Measurements from ENCODE around the gene RANBP10.

RANBP10 gene

GRCh38 chr16:67746846-67747245 lies 59.5 kb downstream of the RANBP10 start:
- ATAC-seq (replicated peaks; ENCODE audit: extremely low read depth, poor library complexity, severe bottlenecking) (no peak), DNase-seq (ENCODE audit: low spot score in 2 of 2) (no peak)
- no peak overlapping the region for H3K4me3 Mint-ChIP-seq
- H3K27me3 Mint-ChIP-seq: no peaks in the 10 kb centered on the region
- H3K9me3 Mint-ChIP-seq: no peaks in the 10 kb centered on the region
- H3K4me1 Mint-ChIP-seq: peaks cover 6% of the 10 kb centered on the region
- no peak overlapping the region for H3K27ac Mint-ChIP-seq (ENCODE audit: low read depth)
- H3K36me3 Mint-ChIP-seq (ENCODE audit: insufficient read depth): peaks cover 6% of the 10 kb centered on the region

- Mint-ChIP-seq H3K27me3 (no peaks in the 10 kb centered on the region), H3K4me1 (no peaks in the 10 kb centered on the region), H3K27ac (ENCODE audit: low read depth) (no peak overlapping the region), H3K36me3 (ENCODE audit: insufficient read depth) (peaks cover 16% of the 10 kb centered on the region), H3K4me3 (no peak overlapping the region), H3K9me3 (no peaks in the 10 kb centered on the region)
- DNase-seq (ENCODE audit: low spot score in 2 of 2) (no peak), ATAC-seq (replicated peaks; ENCODE audit: extremely low read depth, poor library complexity, severe bottlenecking) (no peak)
Observed at GRCh38 chr16:67741118-67741517, 65.2 kb downstream of the RANBP10 start.

- Mint-ChIP-seq H3K4me3 (no peak overlapping the region), H3K27ac (ENCODE audit: low read depth) (no peak overlapping the region), H3K9me3 (no peaks in the 10 kb centered on the region), H3K4me1 (no peaks in the 10 kb centered on the region), H3K27me3 (no peaks in the 10 kb centered on the region), H3K36me3 (ENCODE audit: insufficient read depth) (peaks cover 16% of the 10 kb centered on the region)
- DNase-seq (ENCODE audit: low spot score in 2 of 2) (no peak), ATAC-seq (replicated peaks; ENCODE audit: extremely low read depth, poor library complexity, severe bottlenecking) (no peak)
Observed at GRCh38 chr16:67740391-67740790, 66.0 kb downstream of the RANBP10 start.

GRCh38 chr16:67736858-67737257 lies 69.5 kb downstream of the RANBP10 start:
- ATAC-seq (replicated peaks; ENCODE audit: extremely low read depth, poor library complexity, severe bottlenecking): no peak
- Mint-ChIP-seq H3K36me3 (ENCODE audit: insufficient read depth) (peaks cover 13% of the 10 kb centered on the region), H3K27me3 (no peaks in the 10 kb centered on the region), H3K4me1 (no peaks in the 10 kb centered on the region), H3K27ac (ENCODE audit: low read depth) (no peak overlapping the region), H3K4me3 (no peak overlapping the region), H3K9me3 (no peaks in the 10 kb centered on the region)
- DNase-seq (ENCODE audit: low spot score in 2 of 2): no peak

GRCh38 chr16:67734731-67735201 lies 71.6 kb downstream of the RANBP10 start:
- no peak overlapping the region for H3K27ac Mint-ChIP-seq (ENCODE audit: low read depth)
- no peaks in the 10 kb centered on the region for H3K9me3 Mint-ChIP-seq
- peaks cover 4% of the 10 kb centered on the region for H3K36me3 Mint-ChIP-seq (ENCODE audit: insufficient read depth)
- ATAC-seq (replicated peaks; ENCODE audit: extremely low read depth, poor library complexity, severe bottlenecking) (no peak), DNase-seq (ENCODE audit: low spot score in 2 of 2) (no peak)
- no peaks in the 10 kb centered on the region for H3K4me1 Mint-ChIP-seq
- H3K4me3 Mint-ChIP-seq: no peak overlapping the region
- no peaks in the 10 kb centered on the region for H3K27me3 Mint-ChIP-seq

- Mint-ChIP-seq H3K27ac (ENCODE audit: low read depth) (no peak overlapping the region), H3K9me3 (no peaks in the 10 kb centered on the region), H3K4me1 (no peaks in the 10 kb centered on the region), H3K27me3 (no peaks in the 10 kb centered on the region), H3K4me3 (no peak overlapping the region), H3K36me3 (ENCODE audit: insufficient read depth) (peaks cover 6% of the 10 kb centered on the region)
- ATAC-seq (replicated peaks; ENCODE audit: extremely low read depth, poor library complexity, severe bottlenecking) (no peak), DNase-seq (ENCODE audit: low spot score in 2 of 2) (no peak)
Observed at GRCh38 chr16:67733734-67734470, 72.5 kb downstream of the RANBP10 start.

- Mint-ChIP-seq H3K36me3 (ENCODE audit: insufficient read depth) (peaks cover 11% of the 10 kb centered on the region), H3K4me3 (no peak overlapping the region), H3K27me3 (no peaks in the 10 kb centered on the region), H3K9me3 (no peaks in the 10 kb centered on the region), H3K27ac (ENCODE audit: low read depth) (no peak overlapping the region), H3K4me1 (no peaks in the 10 kb centered on the region)
- DNase-seq (ENCODE audit: low spot score in 2 of 2) (no peak), ATAC-seq (replicated peaks; ENCODE audit: extremely low read depth, poor library complexity, severe bottlenecking) (no peak)
Observed at GRCh38 chr16:67731753-67732095, 74.6 kb downstream of the RANBP10 start.

- no peak for DNase-seq (ENCODE audit: low spot score in 2 of 2)
- peaks cover 12% of the 10 kb centered on the region for H3K36me3 Mint-ChIP-seq (ENCODE audit: insufficient read depth)
- H3K4me1 Mint-ChIP-seq: no peaks in the 10 kb centered on the region
- no peak overlapping the region for H3K4me3 Mint-ChIP-seq
- ATAC-seq (replicated peaks; ENCODE audit: extremely low read depth, poor library complexity, severe bottlenecking): no peak
- H3K9me3 Mint-ChIP-seq: no peaks in the 10 kb centered on the region
- H3K27ac Mint-ChIP-seq (ENCODE audit: low read depth): no peak overlapping the region
- H3K27me3 Mint-ChIP-seq: no peaks in the 10 kb centered on the region
Observed at GRCh38 chr16:67731071-67731752, 75.1 kb downstream of the RANBP10 start.

- no peaks in the 10 kb centered on the region for H3K27me3 Mint-ChIP-seq
- no peak overlapping the region for H3K27ac Mint-ChIP-seq (ENCODE audit: low read depth)
- DNase-seq (ENCODE audit: low spot score in 2 of 2) (no peak), ATAC-seq (replicated peaks; ENCODE audit: extremely low read depth, poor library complexity, severe bottlenecking) (no peak)
- no peaks in the 10 kb centered on the region for H3K4me1 Mint-ChIP-seq
- no peaks in the 10 kb centered on the region for H3K9me3 Mint-ChIP-seq
- H3K4me3 Mint-ChIP-seq: no peak overlapping the region
- peaks cover 12% of the 10 kb centered on the region for H3K36me3 Mint-ChIP-seq (ENCODE audit: insufficient read depth)
Observed at GRCh38 chr16:67730326-67730725, 76.0 kb downstream of the RANBP10 start.

- Mint-ChIP-seq H3K27me3 (no peaks in the 10 kb centered on the region), H3K36me3 (ENCODE audit: insufficient read depth) (peaks cover 13% of the 10 kb centered on the region), H3K9me3 (no peaks in the 10 kb centered on the region), H3K4me1 (no peaks in the 10 kb centered on the region), H3K27ac (ENCODE audit: low read depth) (no peak overlapping the region), H3K4me3 (no peak overlapping the region)
- ATAC-seq (replicated peaks; ENCODE audit: extremely low read depth, poor library complexity, severe bottlenecking) (no peak), DNase-seq (ENCODE audit: low spot score in 2 of 2) (no peak)
Observed at GRCh38 chr16:67729636-67730248, 76.6 kb downstream of the RANBP10 start.

GRCh38 chr16:67727521-67728485 lies 78.6 kb downstream of the RANBP10 start:
- no peak for ATAC-seq (replicated peaks; ENCODE audit: extremely low read depth, poor library complexity, severe bottlenecking)
- peaks cover 16% of the 10 kb centered on the region for H3K36me3 Mint-ChIP-seq (ENCODE audit: insufficient read depth)
- no peaks in the 10 kb centered on the region for H3K27me3 Mint-ChIP-seq
- no peaks in the 10 kb centered on the region for H3K9me3 Mint-ChIP-seq
- no peak overlapping the region for H3K4me3 Mint-ChIP-seq
- H3K4me1 Mint-ChIP-seq: no peaks in the 10 kb centered on the region
- no peak overlapping the region for H3K27ac Mint-ChIP-seq (ENCODE audit: low read depth)
- DNase-seq (ENCODE audit: low spot score in 2 of 2): no peak

Measured in central memory CD8-positive, alpha-beta T cell (primary cell).